Esophagus (tissue), 2 donors: Measurements from ENCODE around the gene RPL5. TPM values are rescaled to one million over a fixed set of nuclear protein-coding genes. Genes with fewer than 3 reads are reported as not detected.
"Not testable (repeated sequence)": the region's sequence is repeated elsewhere in the genome, so short reads cannot be mapped to it uniquely, and the experiment has no call there.

Experiments
- H3K27ac ChIP-seq, 2 donors: one replicate each; pipeline ENCODE4 v1.5.1; 2013; ENCODE audit warnings: low read depth in 2 of 2, mild to moderate bottlenecking in 2 of 2, inconsistent platforms in 1 of 2, low read length in 1 of 2, moderate library complexity in 1 of 2
- H3K27me3 ChIP-seq, 2 donors: one replicate each; pipeline ENCODE4 v1.6.1; 2013; ENCODE audit warnings: low read length in 2 of 2, control low read depth in 1 of 2, mild to moderate bottlenecking in 1 of 2; ENCODE audit not compliant: insufficient read depth in 2 of 2, control insufficient read depth in 1 of 2
- H3K36me3 ChIP-seq, 2 donors: one replicate each; pipeline ENCODE4 v1.6.1; 2013; ENCODE audit warnings: low read length in 1 of 2; ENCODE audit not compliant: control insufficient read depth in 2 of 2, insufficient read depth in 2 of 2
- H3K4me1 ChIP-seq, 2 donors: one replicate each; pipeline ENCODE4 v1.6.1; 2013; ENCODE audit warnings: low read length in 1 of 2; ENCODE audit not compliant: control insufficient read depth in 2 of 2, insufficient read depth in 2 of 2
- H3K4me3 ChIP-seq, 2 donors: one replicate each; pipeline ENCODE4 v1.5.1; 2013; ENCODE audit warnings: low read length in 2 of 2, mild to moderate bottlenecking in 2 of 2, low read depth in 1 of 2, moderate library complexity in 1 of 2
- H3K9me3 ChIP-seq, 2 donors: one replicate each; pipeline ENCODE4 v1.6.1; 2013; ENCODE audit warnings: mild to moderate bottlenecking in 2 of 2, low read depth in 1 of 2, low read length in 1 of 2, moderate library complexity in 1 of 2; ENCODE audit not compliant: control insufficient read depth in 2 of 2, insufficient read depth in 1 of 2
- WGBS, 2 donors: extraction: QIAGEN DNeasy Blood & Tissue Kit; methylation state at CpG; one replicate each; pipeline ENCODE4 v1.1.7; 2013; 5-methylcytosine and 5-hydroxymethylcytosine counted together
- polyA plus RNA-seq, 2 donors: library from polyadenylated mRNA; stranded (reverse); fragments of 200-250 nt; gene quantifications; one replicate each; pipeline ENCODE4 v1.2.3, GENCODE V29; 2013
- donor health status: healthy with polysubstance abuse.
- donor health status: Bipolar disorder and iron deficiency.

The RPL5 gene
- 1,000 to 10,000 TPM; 1,458 to 1,852 TPM for polyA plus RNA-seq

GRCh38 chr1:92831762-92832536 lies at the start of gene RPL5:
TSS of gene RPL5 (plus strand) at chr1:92832040. CDS start at chr1:92832115, 75 bp downstream.
- peak within 1 kb of the TSS; percentile 94 to 95 for H3K4me3 ChIP-seq
- 0 to 1% methylated on average over 57 of the region's 57 CpGs for WGBS, 2 donors
- peak within 1 kb of the TSS; percentile 89 to 95 for H3K27ac ChIP-seq
- no peaks in the 10 kb centered on the region for H3K9me3 ChIP-seq
- H3K36me3 ChIP-seq: no peaks in the 10 kb centered on the region
- peaks cover 0 to 3% of the 10 kb centered on the region in 2 donors for H3K4me1 ChIP-seq
- H3K27me3 ChIP-seq: no peaks in the 10 kb centered on the region

- not testable (repeated sequence) for H3K27me3 ChIP-seq
- H3K4me3 ChIP-seq: peak overlapping the region in 1 of 2 donors; percentile 84
These were observed 48.3 kb upstream of the RPL5 start for GRCh38 chr1:92783550-92783949.

GRCh38 chr1:92784021-92784638 lies 47.7 kb upstream of the RPL5 start:
- peak overlapping the region; percentile 84 to 85 for H3K4me3 ChIP-seq
- 1 to 2% methylated on average over 24 of the region's 25 CpGs for WGBS, 2 donors
- H3K9me3 ChIP-seq: no peaks in the 10 kb centered on the region
- no peaks in the 10 kb centered on the region for H3K27me3 ChIP-seq
- H3K36me3 ChIP-seq: no peaks in the 10 kb centered on the region
- H3K4me1 ChIP-seq: peaks cover 0 to 2% of the 10 kb centered on the region in 2 donors
- H3K27ac ChIP-seq: peak overlapping the region; percentile 95 to 98

More at GRCh38 chr1:92783550-92783949, 48.3 kb upstream of the RPL5 start:
- H3K36me3 ChIP-seq, H3K27ac ChIP-seq, H3K4me1 ChIP-seq, H3K9me3 ChIP-seq: not testable (repeated sequence)
- 54 to 59% methylated on average over 14 of the region's 14 CpGs for WGBS, 2 donors

GRCh38 chr1:92784639-92785500 lies 47.0 kb upstream of the RPL5 start, which contains the start of gene EVI5:
TSS of gene EVI5 (minus strand) at chr1:92785108. CDS start at chr1:92736546, 48,562 bp downstream.
- Histone ChIP-seq H3K9me3 (no peaks in the 10 kb centered on the region), H3K4me1 (peaks cover 0 to 2% of the 10 kb centered on the region in 2 donors), H3K27me3 (no peaks in the 10 kb centered on the region), H3K27ac (peak within 1 kb of the TSS; percentile 95 to 98), H3K36me3 (no peaks in the 10 kb centered on the region), H3K4me3 (peak within 1 kb of the TSS; percentile 84 to 85)
- whole genome bisulfite sequencing, 2 donors: 1% methylated on average over 71 to 94 of the region's 94 CpGs

- no peaks in the 10 kb centered on the region for H3K9me3 ChIP-seq
- H3K27ac ChIP-seq: no peak overlapping the region
- no peak overlapping the region for H3K4me3 ChIP-seq
- H3K4me1 ChIP-seq: peaks cover 0 to 2% of the 10 kb centered on the region in 2 donors
- H3K27me3 ChIP-seq: no peaks in the 10 kb centered on the region
- 82 to 93% methylated on average over 5 of the region's 5 CpGs for WGBS, 2 donors
- no peaks in the 10 kb centered on the region for H3K36me3 ChIP-seq
These were observed 45.5 kb upstream of the RPL5 start for GRCh38 chr1:92786111-92786901.

- Histone ChIP-seq H3K36me3 (no peaks in the 10 kb centered on the region), H3K4me1 (no peaks in the 10 kb centered on the region), H3K4me3 (no peak overlapping the region), H3K27me3 (no peaks in the 10 kb centered on the region), H3K27ac (no peak overlapping the region), H3K9me3 (no peaks in the 10 kb centered on the region)
These were observed 41.8 kb upstream of the RPL5 start for GRCh38 chr1:92790081-92790480.

- Histone ChIP-seq H3K4me1 (no peaks in the 10 kb centered on the region), H3K4me3 (no peak overlapping the region), H3K9me3 (no peaks in the 10 kb centered on the region), H3K27ac (no peak overlapping the region), H3K36me3 (no peaks in the 10 kb centered on the region), H3K27me3 (no peaks in the 10 kb centered on the region)
- WGBS, 2 donors: 78 to 90% methylated on average over 2 of the region's 2 CpGs
These were observed 41.0 kb upstream of the RPL5 start for GRCh38 chr1:92790867-92791266.

- Histone ChIP-seq H3K27me3 (no peaks in the 10 kb centered on the region), H3K9me3 (no peaks in the 10 kb centered on the region), H3K36me3 (no peaks in the 10 kb centered on the region), H3K4me1 (no peaks in the 10 kb centered on the region), H3K27ac (no peak overlapping the region), H3K4me3 (no peak overlapping the region)
- WGBS, 2 donors: 67 to 71% methylated on average over 7 of the region's 7 CpGs
These were observed 40.3 kb upstream of the RPL5 start for GRCh38 chr1:92791487-92792066.
